ENCODE measurements around the gene TIMP3.

- no peak for TF ChIP-seq CTCF (conservative IDR thresholded peaks at IDR 0.05; ENCODE audit: low read length)
- no peak for TF ChIP-seq EZH2phosphoT487 (IDR thresholded peaks at IDR 0.05; ENCODE audit: borderline replicate concordance)
Measured at GRCh38 chr22:32837142-32837541, 35.6 kb downstream of the TIMP3 start.
